Mesendoderm (in vitro differentiated cells): ENCODE measurements around the gene NECAB3.

ENCODE experiments used
- DNase-seq: peaks from one replicate; pipeline ENCODE4 v3.0.0; 2013
- H2AK5ac ChIP-seq: 2 replicates; pipeline ENCODE4 v1.6.1; 2013; ENCODE audit warnings: low read length, inconsistent platforms
- H2BK120ac ChIP-seq: 2 replicates; pipeline ENCODE4 v1.6.1; 2013; ENCODE audit warnings: low read depth, mild to moderate bottlenecking, low read length, moderate library complexity, mixed read lengths
- H2BK15ac ChIP-seq: replicated peaks from 2 replicates; pipeline ENCODE4 v1.6.1; 2013; ENCODE audit warnings: low read depth, mild to moderate bottlenecking, moderate library complexity
- H2BK5ac ChIP-seq: 2 replicates; pipeline ENCODE4 v1.6.1; 2013; ENCODE audit warnings: low read length, inconsistent platforms
- H3K18ac ChIP-seq: 2 replicates; pipeline ENCODE4 v1.6.1; 2013; ENCODE audit warnings: mild to moderate bottlenecking, low read length, mixed read lengths
- H3K23ac ChIP-seq: one replicate; pipeline ENCODE4 v1.6.1; 2013; ENCODE audit warnings: low read length
- H3K27ac ChIP-seq: 2 replicates; pipeline ENCODE4 v1.5.1; 2013; ENCODE audit warnings: low read depth, mild to moderate bottlenecking, inconsistent platforms, low read length, moderate library complexity
- H3K27me3 ChIP-seq: 2 replicates; pipeline ENCODE4 v1.6.1; 2013; ENCODE audit warnings: low read length, control low read depth, mild to moderate bottlenecking, inconsistent platforms; ENCODE audit not compliant: insufficient read depth, poor library complexity
- H3K36me3 ChIP-seq: 2 replicates; pipeline ENCODE4 v1.6.1; 2013; ENCODE audit warnings: low read length, inconsistent platforms; ENCODE audit not compliant: control insufficient read depth, insufficient read depth
- H3K4ac ChIP-seq: one replicate; pipeline ENCODE4 v1.6.1; 2013; ENCODE audit warnings: low read depth, mild to moderate bottlenecking, low read length, moderate library complexity
- H3K4me1 ChIP-seq: 2 replicates; pipeline ENCODE4 v1.6.1; 2013; ENCODE audit warnings: low read depth, low read length, inconsistent platforms; ENCODE audit not compliant: control insufficient read depth
- H3K4me2 ChIP-seq: 2 replicates; pipeline ENCODE4 v1.6.1; 2013; ENCODE audit warnings: low read length
- H3K4me3 ChIP-seq: 2 replicates; pipeline ENCODE4 v1.5.1; 2013; ENCODE audit warnings: mild to moderate bottlenecking, low read length
- H3K56ac ChIP-seq: one replicate; pipeline ENCODE4 v1.6.1; 2013; ENCODE audit warnings: low read length
- H3K79me1 ChIP-seq: 2 replicates; pipeline ENCODE4 v1.6.1; 2013; ENCODE audit warnings: low read length, inconsistent platforms
- H3K79me2 ChIP-seq: 2 replicates; pipeline ENCODE4 v1.6.1; 2013; ENCODE audit warnings: mild to moderate bottlenecking, low read length; ENCODE audit not compliant: control insufficient read depth, insufficient read depth
- H3K9ac ChIP-seq: 2 replicates; pipeline ENCODE4 v1.6.1; 2013; ENCODE audit warnings: low read length, inconsistent platforms
- H4K5ac ChIP-seq: one replicate; pipeline ENCODE4 v1.6.1; 2013; ENCODE audit warnings: low read length
- H4K8ac ChIP-seq: one replicate; pipeline ENCODE4 v1.6.1; 2013; ENCODE audit warnings: low read depth, mild to moderate bottlenecking, control low read depth, low read length, moderate library complexity
- WGBS: extraction: QIAGEN DNeasy Blood & Tissue Kit; methylation state at CpG from one replicate; pipeline ENCODE4 v1.1.7; 2013; ENCODE audit warnings: low lambda C conversion rate, missing lambda C conversion rate; ENCODE audit not compliant: insufficient coverage; ENCODE audit errors: extremely low coverage; 5-methylcytosine and 5-hydroxymethylcytosine counted together

NECAB3 gene

DNA sequence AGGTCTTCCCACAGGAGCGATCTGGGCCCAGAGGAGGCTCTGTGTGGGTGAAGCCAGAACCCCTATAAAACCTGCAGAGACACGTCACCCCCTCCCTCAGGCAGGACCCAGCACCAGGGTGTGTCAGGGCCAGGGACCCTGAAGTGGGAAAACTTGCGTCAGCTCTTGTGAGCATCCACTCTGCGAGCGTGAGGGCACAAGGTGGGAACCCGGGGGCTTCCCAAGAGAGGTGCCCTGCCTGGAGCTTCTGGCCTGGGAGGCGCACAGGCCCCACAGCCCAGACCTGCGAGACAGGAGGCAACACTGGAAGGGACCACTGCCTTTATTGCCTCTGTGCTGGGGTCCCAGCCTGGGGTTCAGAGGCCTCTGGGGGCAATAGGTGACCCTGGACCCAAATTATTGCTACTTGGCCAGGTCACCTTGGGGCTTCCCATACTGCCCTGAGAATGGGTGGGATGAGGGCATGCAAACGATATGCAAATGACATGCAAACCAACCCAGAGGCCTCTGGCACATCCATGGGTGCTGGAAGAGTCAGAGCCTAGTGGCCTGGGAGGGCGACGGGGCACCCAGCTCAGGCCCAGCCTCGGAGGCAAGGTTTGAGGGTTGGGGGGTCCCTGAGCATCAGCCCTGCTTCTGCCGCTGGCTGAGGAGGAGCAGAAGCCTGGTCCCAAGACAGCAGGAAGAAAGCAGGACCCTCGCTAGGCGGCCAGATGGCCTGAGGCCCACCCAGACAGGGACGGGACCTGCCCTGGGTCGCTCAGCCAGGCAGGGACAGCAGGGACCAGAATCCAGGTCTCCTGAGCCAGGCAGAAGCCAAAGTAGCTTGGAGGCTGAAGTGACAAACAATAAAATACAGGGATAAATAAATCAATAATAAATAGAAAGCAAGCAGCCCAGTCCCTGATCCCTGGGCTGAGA is 17.2 kb downstream of the NECAB3 start:
- Histone ChIP-seq H3K27me3 (no peaks in the 10 kb centered on the region), H4K8ac (no peak overlapping the region), H3K4ac (no peak overlapping the region), H2AK5ac (no peak overlapping the region), H3K4me3 (no peak overlapping the region), H2BK15ac (no peak overlapping the region), H3K4me1 (no peaks in the 10 kb centered on the region), H3K56ac (no peak overlapping the region), H3K79me2 (no peaks in the 10 kb centered on the region), H3K27ac (no peak overlapping the region), H3K18ac (no peak overlapping the region), H4K5ac (no peak overlapping the region), H3K79me1 (no peaks in the 10 kb centered on the region), H3K23ac (no peak overlapping the region), H3K9ac (no peak overlapping the region), H3K4me2 (no peak overlapping the region), H2BK5ac (no peak overlapping the region), H3K36me3 (peaks cover 2% of the 10 kb centered on the region), H2BK120ac (no peak overlapping the region)
- DNase-seq: no peak
- WGBS: no CpG with 5 or more reads among the region's 17 CpGs

DNA sequence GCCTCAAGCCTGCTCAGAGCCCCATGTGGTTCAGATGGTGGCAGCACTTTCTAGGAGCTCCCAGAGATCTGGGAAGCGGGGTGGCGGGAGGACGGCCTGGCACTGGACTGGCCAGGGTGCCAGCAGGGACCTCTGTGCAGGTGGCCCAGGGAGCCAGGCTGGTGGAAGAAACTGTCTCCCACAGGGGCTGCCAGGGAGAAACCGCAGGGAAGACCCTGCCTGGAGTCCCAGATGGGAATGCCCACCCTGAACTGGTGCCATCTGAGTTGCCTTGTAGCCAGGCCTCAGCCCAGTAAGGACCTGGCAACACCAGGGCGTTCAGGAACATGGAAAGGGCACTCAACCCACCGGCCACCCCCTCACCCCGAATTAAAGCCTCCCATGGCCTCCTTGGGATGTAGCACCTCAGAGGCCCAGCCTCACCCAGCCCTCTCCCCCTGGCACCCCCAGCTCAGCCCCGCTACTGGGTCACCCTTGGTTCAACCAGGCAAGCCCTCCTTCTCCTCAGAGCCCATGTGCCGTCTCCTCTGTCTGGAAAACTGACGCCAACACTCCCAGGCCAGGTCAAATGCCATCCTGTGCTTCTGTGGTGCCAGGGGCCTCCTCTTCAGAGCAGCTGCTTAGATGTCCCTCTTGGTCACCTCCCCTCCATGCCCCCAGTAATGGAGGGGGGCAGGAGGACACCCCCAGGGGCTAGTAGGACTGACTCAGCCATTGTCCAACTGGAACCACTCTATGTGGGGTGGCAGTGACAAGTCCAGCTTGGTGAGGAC is 18.0 kb downstream of the NECAB3 start:
- H2AK5ac ChIP-seq: no peak overlapping the region
- no peaks in the 10 kb centered on the region for H3K79me1 ChIP-seq
- no peak overlapping the region for H3K27ac ChIP-seq
- H3K18ac ChIP-seq: no peak overlapping the region
- H3K4me2 ChIP-seq: no peak overlapping the region
- H4K5ac ChIP-seq: no peak overlapping the region
- H3K4me3 ChIP-seq: no peak overlapping the region
- no peak overlapping the region for H2BK5ac ChIP-seq
- H2BK15ac ChIP-seq: no peak overlapping the region
- H3K79me2 ChIP-seq: no peaks in the 10 kb centered on the region
- peaks cover 2% of the 10 kb centered on the region for H3K36me3 ChIP-seq
- H3K4ac ChIP-seq: no peak overlapping the region
- no peak overlapping the region for H3K56ac ChIP-seq
- H3K9ac ChIP-seq: no peak overlapping the region
- no peaks in the 10 kb centered on the region for H3K4me1 ChIP-seq
- H2BK120ac ChIP-seq: no peak overlapping the region
- H3K23ac ChIP-seq: no peak overlapping the region
- DNase-seq: no peak
- H3K27me3 ChIP-seq: no peaks in the 10 kb centered on the region
- no CpG with 5 or more reads among the region's 10 CpGs for WGBS
- no peak overlapping the region for H4K8ac ChIP-seq

- no peak for DNase-seq
- Histone ChIP-seq H3K23ac (no peak overlapping the region), H3K27ac (no peak overlapping the region), H3K4me3 (no peak overlapping the region), H3K27me3 (no peaks in the 10 kb centered on the region), H3K36me3 (peaks cover 2% of the 10 kb centered on the region), H2BK15ac (no peak overlapping the region), H3K56ac (no peak overlapping the region), H2BK5ac (no peak overlapping the region), H3K79me1 (no peaks in the 10 kb centered on the region), H3K4ac (no peak overlapping the region), H2BK120ac (no peak overlapping the region), H3K18ac (no peak overlapping the region), H3K9ac (no peak overlapping the region), H2AK5ac (no peak overlapping the region), H4K8ac (no peak overlapping the region), H3K79me2 (no peaks in the 10 kb centered on the region), H3K4me2 (no peak overlapping the region), H3K4me1 (no peaks in the 10 kb centered on the region), H4K5ac (no peak overlapping the region)
- WGBS: no CpG with 5 or more reads among the region's 4 CpGs
Observed at GRCh38 chr20:33655164-33655563, 19.1 kb downstream of the NECAB3 start.

GRCh38 chr20:33654680-33655161 is 19.5 kb downstream of the NECAB3 start:
- H4K5ac ChIP-seq: no peak overlapping the region
- WGBS: no CpG with 5 or more reads among the region's 14 CpGs
- no peaks in the 10 kb centered on the region for H3K79me2 ChIP-seq
- H3K23ac ChIP-seq: no peak overlapping the region
- no peak for DNase-seq
- H3K36me3 ChIP-seq: peaks cover 2% of the 10 kb centered on the region
- no peak overlapping the region for H3K4me2 ChIP-seq
- no peak overlapping the region for H2BK15ac ChIP-seq
- H2BK120ac ChIP-seq: no peak overlapping the region
- H3K27ac ChIP-seq: no peak overlapping the region
- no peaks in the 10 kb centered on the region for H3K79me1 ChIP-seq
- H3K9ac ChIP-seq: no peak overlapping the region
- no peaks in the 10 kb centered on the region for H3K27me3 ChIP-seq
- no peak overlapping the region for H3K56ac ChIP-seq
- no peak overlapping the region for H2AK5ac ChIP-seq
- H3K4me3 ChIP-seq: no peak overlapping the region
- no peak overlapping the region for H3K4ac ChIP-seq
- H4K8ac ChIP-seq: no peak overlapping the region
- no peaks in the 10 kb centered on the region for H3K4me1 ChIP-seq
- no peak overlapping the region for H2BK5ac ChIP-seq
- no peak overlapping the region for H3K18ac ChIP-seq

DNA sequence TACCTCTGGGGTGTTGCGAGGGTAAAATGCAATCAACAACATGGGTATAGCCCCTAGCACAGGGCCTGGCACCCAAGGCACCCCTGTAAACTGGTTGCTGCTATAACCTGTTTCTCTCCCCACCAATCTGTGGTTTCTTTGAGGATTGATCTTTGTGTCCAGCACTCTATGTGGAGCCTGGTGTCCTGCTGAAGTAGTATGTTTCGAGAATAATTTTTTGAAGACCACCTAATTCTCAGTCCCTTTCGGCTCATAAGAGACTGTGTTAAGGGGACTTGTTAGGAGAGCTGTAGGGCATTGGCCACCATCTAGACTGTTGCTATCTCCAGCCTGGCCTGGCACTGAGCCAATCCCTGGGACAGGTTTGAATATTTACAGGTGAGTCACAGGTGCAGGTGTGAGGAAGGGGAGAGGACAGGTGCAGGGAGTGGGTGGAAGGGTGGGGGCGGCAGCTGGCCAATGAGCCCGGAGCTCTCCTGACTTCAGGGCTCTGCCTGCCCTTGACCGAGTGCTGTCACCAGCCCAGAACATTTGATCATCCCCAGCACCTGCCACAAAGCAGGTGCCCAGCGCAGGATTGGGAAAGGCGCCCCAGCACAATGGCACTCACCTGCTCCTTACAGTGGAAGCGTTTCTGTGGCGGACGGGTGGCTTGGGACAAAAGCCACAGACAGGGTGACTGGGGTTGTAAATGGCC is 20.2 kb downstream of the NECAB3 start:
- H3K36me3 ChIP-seq: peaks cover 2% of the 10 kb centered on the region

More for the DNA sequence above, 20.2 kb downstream of the NECAB3 start:
- Histone ChIP-seq H3K27me3 (no peaks in the 10 kb centered on the region), H3K27ac (no peak overlapping the region), H3K4me1 (no peaks in the 10 kb centered on the region), H3K4ac (no peak overlapping the region), H3K4me2 (no peak overlapping the region), H4K5ac (no peak overlapping the region), H3K79me1 (no peaks in the 10 kb centered on the region), H2BK120ac (no peak overlapping the region), H3K18ac (no peak overlapping the region), H3K4me3 (no peak overlapping the region), H2AK5ac (no peak overlapping the region), H3K79me2 (no peaks in the 10 kb centered on the region), H3K23ac (no peak overlapping the region), H3K9ac (no peak overlapping the region), H2BK15ac (no peak overlapping the region), H3K56ac (no peak overlapping the region), H4K8ac (no peak overlapping the region), H2BK5ac (no peak overlapping the region)
- DNase-seq: peak; percentile 22
- WGBS: no CpG with 5 or more reads among the region's 11 CpGs
